Measurements from ENCODE around the gene ESR2. TPM values are rescaled to one million over a fixed set of nuclear protein-coding genes. Genes with fewer than 3 reads are reported as not detected.
A peak's percentile ranks its signal among the peaks of the same experiment; 100 is the strongest.

The ESR2 gene
- total RNA-seq, 4 donors from 2014 or later = 1.4 to 1.6 (median 1.5) TPM

DNA sequence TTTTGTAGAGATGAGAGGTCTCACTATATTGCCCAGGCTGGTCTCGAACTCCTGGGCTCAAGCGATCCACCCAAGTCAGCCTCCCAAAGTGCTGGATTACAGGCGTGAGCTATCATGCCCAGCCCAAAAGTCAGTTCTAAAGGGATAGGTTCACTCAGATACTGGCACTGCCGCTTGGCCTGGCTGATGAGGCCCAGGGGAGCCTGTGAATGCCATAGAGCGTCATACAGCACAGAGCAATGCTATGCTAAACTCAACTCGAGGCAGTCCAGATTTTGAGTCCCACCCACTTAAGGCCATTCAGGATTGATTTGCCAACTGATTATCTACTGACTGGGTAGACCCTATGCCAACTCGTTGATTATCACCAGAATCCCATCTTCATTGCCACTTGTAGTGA is 179.4 kb downstream of the ESR2 start:
- DNase-seq (ENCODE audit: low spot score) (no peak), ATAC-seq (ENCODE audit: low FRiP score) (no peak)
- TF ChIP-seq, protein P1, sequence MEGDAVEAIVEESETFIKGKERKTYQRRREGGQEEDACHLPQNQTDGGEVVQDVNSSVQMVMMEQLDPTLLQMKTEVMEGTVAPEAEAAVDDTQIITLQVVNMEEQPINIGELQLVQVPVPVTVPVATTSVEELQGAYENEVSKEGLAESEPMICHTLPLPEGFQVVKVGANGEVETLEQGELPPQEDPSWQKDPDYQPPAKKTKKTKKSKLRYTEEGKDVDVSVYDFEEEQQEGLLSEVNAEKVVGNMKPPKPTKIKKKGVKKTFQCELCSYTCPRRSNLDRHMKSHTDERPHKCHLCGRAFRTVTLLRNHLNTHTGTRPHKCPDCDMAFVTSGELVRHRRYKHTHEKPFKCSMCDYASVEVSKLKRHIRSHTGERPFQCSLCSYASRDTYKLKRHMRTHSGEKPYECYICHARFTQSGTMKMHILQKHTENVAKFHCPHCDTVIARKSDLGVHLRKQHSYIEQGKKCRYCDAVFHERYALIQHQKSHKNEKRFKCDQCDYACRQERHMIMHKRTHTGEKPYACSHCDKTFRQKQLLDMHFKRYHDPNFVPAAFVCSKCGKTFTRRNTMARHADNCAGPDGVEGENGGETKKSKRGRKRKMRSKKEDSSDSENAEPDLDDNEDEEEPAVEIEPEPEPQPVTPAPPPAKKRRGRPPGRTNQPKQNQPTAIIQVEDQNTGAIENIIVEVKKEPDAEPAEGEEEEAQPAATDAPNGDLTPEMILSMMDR (IDR thresholded peaks at IDR 0.05) = no peak

DNA sequence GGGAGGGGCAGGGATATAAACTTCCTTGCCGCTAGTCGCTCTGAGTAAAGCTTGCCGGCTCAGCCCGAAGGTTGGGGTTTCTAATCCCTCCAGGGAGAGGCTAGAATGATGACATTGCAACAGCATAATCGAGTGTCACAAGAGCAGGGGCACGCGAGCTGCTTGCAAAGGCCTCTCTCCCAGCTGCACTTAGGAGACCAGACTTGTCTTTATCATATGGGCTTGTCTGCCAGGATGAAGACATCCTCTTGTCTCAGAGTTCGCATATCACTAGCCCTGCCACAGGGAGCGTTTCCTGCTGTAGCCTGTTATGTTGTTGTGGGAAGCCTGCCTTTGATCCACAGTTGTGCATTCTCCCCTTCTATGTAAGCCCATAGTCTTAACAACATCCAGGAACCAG is 180.0 kb downstream of the ESR2 start:
- ATAC-seq (ENCODE audit: low FRiP score) = no peak
- DNase-seq (ENCODE audit: low spot score) = no peak
- TF ChIP-seq, protein P1 (IDR thresholded peaks at IDR 0.05) = no peak

DNA sequence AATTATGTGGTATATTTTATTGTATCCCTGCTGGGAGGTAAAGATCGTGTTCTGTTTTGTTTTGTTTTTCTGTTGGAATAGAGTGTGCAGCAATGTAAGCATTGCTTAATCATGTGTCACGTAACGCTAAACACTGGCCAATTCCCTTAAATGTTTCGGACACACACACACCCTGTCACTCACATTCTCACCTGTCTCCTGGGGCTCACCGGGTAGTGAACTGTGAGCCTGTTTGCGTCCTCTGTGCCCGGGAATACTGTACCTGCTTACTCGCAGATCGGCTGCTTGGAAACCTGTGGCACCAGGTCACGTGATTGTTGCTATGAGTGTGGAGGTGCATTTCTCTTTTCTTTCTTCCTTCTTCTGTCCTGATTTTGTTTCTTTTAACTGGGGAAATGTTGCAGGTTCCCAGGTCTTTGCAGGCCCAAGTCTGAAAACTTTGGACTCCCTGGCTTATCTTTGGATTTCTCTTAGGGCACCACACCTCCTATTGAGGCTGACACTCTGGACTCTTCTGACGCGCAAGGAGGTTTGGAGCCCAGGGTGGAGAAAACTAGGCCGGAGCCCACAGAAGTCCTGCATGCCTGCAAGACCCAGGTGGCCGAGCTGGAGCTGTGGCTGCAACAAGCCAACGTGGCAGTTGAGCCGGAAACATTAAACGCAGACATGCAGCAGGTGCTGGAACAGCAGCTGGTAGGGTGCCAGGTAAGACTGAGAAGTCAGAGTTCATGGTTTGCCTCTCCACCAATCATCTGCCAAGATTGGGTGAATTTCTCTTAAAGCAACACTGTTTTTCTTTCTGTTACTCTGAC is 181.1 kb downstream of the ESR2 start:
- DNase-seq (ENCODE audit: low spot score) = no peak
- ATAC-seq (ENCODE audit: low FRiP score) = no peak
- TF ChIP-seq, protein P1 (IDR thresholded peaks at IDR 0.05) = no peak

DNA sequence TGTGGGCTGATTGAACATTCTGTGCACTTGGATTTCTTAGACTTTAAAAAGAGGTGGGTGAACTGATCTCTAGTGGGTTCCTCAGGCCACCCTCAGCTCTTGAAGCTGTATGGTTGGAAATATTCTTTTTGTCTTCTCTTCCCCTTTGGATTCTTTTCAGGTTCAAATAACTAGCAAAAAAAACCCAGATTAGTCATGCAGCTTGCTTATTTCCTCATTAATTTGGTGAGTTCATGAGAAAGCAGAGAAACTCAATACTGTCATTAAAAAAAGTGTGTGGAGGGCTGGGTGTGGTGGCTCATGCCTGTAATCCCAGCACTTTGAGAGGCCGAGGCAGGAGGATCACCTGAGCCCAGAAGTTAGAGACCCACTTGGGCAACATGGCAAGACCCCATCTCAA is 183.4 kb downstream of the ESR2 start:
- DNase-seq (ENCODE audit: low spot score) (no peak), ATAC-seq (ENCODE audit: low FRiP score) (no peak)
- TF ChIP-seq, protein P1 (IDR thresholded peaks at IDR 0.05) = no peak

DNA sequence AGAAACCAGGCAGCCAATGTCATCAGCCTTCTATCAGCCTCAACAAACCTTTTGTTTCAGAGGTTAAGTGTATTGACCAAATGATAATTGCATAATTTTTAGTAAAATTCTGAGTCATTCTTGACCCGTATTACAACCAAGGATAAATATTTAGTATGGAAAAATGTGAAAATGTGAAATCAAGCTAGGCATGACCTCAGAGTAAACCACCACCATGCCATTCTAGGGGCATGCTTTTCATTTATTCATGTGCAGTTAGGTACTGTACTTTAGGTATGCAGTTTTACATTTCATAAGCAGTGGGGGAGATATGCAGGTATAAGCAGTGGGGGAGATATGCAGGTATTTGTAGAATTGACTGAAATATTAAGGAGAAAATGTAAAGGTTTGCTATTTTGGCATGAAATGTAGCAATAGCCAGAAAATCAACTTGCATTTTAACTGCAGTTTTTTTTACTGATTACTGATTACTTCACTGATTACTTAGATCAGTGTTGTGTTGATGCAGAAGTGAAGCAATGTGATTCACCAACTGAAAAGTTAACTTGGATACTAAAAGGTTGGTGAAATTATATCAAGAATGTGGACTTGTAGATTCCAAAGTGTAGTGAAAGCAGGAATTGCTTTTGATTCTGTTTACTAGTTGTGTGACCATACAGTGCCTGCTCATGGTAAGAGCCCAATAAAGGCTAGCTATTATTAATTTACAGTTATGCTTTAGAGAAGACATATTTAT is 184.2 kb downstream of the ESR2 start:
- ATAC-seq (ENCODE audit: low FRiP score) (peak; percentile 71), DNase-seq (ENCODE audit: low spot score) (no peak)
- TF ChIP-seq, protein P1 (IDR thresholded peaks at IDR 0.05) = no peak

DNA sequence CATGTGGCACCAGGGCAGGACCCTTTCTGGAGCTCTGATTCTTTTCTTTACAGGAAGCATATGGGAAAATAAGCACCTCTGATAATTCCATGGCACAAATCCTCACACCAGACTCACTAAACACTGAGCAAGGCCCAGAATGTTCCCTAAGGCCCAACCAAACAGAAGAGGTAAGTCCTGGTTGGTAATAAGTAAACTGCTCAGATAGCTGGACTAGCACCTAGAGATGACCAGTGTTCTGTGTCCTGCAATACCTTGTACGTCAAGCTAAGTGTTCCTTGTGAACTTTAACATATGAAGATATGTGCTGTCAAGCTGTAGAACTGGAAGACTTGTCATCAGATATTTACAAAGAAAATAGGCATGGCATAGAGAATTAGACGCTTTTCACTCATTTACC is 186.7 kb downstream of the ESR2 start:
- ATAC-seq (ENCODE audit: low FRiP score) = no peak
- TF ChIP-seq, protein P1 (IDR thresholded peaks at IDR 0.05) = no peak
- no peak for DNase-seq (ENCODE audit: low spot score)

Measured in omental fat pad (tissue), 4 donors.